GM18517 (cell line): ENCODE data around the gene SLC25A51.

Source experiments
- ATAC-seq: cut with Tn5 transposase; IDR thresholded peaks from one replicate; pipeline ENCODE4 v1.9.1; 2021; ENCODE audit warnings: mild to moderate bottlenecking, moderate library complexity; ENCODE audit not compliant: unreplicated experiment

Gene SLC25A51

GRCh38 chr9:37903647-37904444, at the start of gene SLC25A51:
Gene SLC25A51 (minus strand): TSS chr9:37904127. CDS start chr9:37888550, 15,577 bp downstream.
- peak; percentile 85 for ATAC-seq

DNA sequence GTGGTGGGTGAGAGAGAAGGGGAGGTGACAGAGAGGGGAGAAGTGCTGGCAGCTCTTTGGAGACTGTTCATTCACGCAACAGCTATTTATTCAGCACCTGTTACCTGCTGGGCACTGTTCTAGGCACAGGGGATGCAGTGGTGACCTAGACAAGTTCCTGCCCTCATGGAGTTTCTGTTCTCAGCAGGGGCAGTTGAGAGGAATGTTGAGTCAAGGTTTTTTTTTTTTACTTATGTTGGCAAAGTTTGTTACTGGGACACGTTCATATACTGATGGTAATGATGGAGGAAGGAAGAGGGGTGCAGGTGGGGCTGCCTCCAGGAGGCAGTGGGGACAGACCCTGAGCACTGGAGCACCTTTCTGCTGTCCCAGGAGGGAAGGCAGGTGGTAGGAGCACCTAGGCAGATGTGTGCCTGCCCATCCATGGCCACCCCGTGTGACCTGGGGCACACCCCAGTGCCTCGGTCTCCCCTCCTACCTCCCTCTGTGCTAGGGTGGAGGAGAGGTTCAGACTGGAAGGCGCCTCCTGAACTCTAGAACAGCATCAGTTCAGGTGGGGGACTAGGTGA, 49.4 kb upstream of the SLC25A51 start:
- ATAC-seq = no peak

GRCh38 chr9:37952731-37953130, 48.8 kb upstream of the SLC25A51 start:
- no peak for ATAC-seq

DNA sequence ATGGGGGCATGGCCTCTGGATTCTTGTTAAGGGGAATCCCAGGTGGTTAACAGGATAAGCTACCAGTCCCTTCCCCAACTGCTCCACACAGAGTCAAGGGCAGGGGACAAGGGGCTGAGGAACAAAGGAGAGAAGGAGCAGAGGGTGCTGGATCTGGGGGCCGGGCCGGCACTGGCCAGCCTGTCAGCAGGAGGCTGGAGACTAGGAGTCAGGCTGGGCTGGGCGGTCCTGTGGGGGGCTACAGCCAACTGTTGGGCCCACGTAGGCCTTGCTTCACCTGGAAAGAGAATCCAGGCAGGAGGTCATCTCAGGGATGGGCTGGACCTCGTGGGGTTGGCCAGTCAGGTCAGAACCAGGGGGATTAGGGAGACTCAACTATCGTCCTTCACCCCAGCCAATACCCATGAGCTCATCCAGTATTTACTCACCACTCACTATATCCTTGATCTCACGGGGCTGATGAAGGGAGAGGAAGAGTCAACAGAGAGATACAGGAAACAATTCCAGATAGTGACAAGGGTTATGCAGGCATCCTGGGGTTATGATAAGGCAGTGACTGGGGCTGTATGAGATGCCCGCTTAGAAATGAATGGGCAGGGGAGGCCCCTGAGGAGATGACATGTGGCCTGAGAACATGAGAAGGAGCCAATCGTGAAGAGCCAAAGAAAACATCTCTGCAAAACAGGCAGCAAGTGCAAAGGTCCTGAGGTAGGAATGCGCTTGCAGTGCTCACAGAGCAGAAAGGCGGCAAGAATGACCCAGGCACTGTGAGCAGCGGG, 47.9 kb upstream of the SLC25A51 start:
- no peak for ATAC-seq

DNA sequence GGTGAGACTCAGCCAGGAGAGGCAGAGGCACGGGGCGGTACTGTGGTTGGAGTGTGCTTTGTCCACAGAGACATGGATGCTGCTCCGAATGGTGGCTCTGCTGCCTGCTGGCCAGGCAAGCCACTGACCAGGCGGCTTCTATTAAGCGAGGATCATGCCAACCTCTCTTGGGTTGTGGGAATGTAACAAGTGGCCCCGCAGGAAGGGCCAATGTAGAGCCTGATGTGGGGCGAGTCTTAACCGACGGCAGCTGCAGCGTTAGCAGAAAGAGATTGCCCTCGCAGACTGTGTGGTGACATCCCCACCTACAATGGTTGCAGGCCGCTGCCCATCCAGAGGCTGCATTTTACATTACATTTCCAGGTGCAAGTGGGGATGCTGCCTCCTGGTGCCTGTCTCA, 46.6 kb upstream of the SLC25A51 start:
- ATAC-seq = no peak

GRCh38 chr9:37949576-37949975, 45.6 kb upstream of the SLC25A51 start:
- no peak for ATAC-seq

- ATAC-seq = no peak
Measured at GRCh38 chr9:37948417-37948980, 44.6 kb upstream of the SLC25A51 start.

DNA sequence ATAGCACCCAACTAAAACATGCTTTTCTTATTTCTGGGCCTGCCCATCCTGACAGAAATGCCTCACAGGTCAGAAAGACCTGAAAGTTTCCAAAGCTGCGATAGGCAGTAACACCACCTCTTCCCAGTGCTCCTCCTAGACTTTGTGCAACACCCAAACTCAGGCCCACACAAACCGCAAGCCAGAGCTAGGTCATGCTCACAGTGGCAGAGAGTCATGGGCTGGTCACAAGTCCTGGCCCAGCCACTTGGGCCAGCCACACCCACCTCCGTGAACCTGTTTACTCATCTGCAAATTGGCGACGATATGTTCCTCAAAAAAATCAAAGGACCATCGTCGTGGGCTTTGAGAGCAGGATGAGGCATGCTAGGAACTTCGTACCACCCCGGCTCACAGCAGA, 44.0 kb upstream of the SLC25A51 start:
- no peak for ATAC-seq

GRCh38 chr9:37947471-37947870, 43.5 kb upstream of the SLC25A51 start:
- ATAC-seq = no peak

- no peak for ATAC-seq
Measured at GRCh38 chr9:37946971-37947370, 43.0 kb upstream of the SLC25A51 start.

- no peak for ATAC-seq
Measured at GRCh38 chr9:37946041-37946440, 42.1 kb upstream of the SLC25A51 start.

DNA sequence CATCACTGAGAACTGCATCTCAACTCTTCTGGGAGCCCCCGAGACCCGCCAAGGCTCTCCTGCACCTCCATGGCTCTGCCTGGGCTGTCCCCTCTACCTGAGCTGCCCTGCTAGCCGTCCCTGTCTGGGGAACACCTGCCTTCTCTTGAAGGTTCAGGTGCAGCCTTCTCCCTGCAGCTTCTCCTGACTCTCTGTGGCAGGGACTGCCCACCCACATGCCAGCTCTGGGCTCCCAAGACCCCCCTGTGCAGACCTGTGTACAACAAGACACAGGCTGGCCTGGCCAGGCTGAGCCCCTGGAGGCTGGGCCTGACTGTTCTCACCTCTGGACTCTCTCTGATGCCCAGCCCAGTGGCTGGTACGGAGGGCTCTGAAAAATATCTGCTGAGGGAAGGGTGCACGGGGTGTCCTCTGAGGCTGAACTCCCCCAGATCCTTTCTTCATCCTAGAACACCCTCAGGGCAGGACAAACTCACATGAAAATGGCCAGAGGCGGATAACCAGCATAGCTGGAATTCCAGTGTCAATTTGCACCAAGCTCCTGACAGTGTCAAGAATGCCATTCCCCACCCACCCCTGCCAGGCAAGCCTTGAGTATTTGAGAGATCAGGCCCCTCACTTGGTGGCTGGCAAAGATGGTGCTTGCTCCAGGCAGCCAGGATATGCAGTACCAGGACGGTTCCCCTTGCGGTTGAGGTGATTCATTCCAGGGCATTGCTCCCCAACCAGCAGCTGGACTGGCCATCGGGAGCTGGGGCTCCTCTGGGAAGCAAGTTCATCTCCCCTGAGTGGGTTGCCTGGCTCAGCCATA, 40.9 kb upstream of the SLC25A51 start:
- ATAC-seq = no peak

DNA sequence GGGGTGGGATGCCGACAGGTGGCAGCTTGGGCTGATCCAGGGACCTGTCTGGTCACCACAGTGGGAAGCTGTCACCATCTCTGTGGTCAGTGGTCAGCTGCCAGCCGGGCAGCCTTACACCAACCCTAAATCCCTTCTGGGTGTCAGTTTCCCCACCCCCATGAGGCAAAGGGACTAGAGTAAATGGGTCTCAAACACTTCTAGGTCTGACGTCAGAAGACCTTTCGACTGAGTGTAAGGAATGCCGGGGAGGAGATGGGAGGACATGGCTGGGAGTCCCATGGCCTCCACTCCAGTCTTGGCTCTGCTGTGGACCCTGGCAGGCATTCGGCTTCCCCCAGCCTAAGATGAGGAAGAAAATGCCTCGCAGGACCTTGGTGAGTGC, 40.3 kb upstream of the SLC25A51 start:
- ATAC-seq = no peak

- no peak for ATAC-seq
Measured at GRCh38 chr9:37943345-37944265, 39.7 kb upstream of the SLC25A51 start.

DNA sequence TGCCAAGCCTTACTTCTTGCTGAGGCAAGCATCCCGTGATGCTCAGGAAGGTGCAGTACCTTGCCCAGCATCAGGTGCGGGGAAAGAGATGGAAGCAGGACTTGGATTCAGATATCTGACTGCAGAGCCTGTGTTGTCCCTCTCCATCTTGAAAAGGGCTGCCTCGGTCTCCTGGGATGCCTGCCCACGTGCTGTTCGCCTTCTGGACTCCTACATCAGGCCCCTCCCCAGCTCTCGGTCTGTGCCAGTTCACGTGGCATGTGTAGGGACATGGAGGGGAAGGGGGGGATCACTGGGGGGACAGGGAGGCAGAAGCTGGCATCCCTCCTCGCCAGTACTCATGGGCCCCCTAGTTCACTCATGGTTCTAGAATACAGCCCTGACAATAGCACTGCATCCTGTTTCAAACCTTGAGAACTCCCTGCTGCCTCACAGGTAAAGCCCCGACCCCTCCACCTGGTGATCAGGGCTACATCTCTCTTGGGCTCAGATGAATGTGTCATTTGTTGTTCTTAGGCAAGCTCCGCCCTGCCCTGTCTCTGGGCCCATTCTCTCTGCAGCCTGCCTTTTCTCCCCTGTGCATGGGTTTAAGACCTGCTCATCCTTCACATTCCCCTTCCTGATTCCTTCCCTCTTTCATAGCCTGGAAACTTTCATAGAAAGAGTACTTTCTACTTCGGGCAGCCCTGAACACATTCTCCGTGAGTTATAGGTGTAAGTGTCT, 38.9 kb upstream of the SLC25A51 start:
- ATAC-seq = no peak

GRCh38 chr9:37941253-37941652, 37.3 kb upstream of the SLC25A51 start:
- no peak for ATAC-seq

DNA sequence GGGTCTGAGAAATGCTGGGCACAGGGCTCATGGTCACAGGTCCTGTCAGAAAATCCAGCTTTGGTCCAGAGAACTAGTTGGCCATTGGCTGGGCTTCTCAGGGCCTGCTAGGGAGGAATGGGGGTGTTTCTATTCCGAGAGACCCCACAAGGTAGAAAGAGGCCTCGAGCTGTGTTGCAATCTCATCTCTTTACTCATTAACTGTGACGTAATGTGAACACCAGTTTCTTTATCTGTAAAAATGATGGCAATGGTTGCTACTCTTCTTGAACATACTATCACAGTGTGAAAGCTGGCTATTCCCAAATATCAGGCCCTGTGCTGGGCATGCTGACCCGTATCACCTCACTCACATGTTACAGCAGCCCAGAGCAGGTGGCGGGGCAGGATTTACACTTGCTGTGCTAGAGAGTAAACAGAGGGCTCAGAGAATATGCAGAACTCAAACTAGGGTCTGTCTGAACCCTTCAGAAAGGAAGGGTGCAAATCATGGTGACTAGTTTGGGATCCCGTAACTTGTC, 35.7 kb upstream of the SLC25A51 start:
- ATAC-seq = no peak

DNA sequence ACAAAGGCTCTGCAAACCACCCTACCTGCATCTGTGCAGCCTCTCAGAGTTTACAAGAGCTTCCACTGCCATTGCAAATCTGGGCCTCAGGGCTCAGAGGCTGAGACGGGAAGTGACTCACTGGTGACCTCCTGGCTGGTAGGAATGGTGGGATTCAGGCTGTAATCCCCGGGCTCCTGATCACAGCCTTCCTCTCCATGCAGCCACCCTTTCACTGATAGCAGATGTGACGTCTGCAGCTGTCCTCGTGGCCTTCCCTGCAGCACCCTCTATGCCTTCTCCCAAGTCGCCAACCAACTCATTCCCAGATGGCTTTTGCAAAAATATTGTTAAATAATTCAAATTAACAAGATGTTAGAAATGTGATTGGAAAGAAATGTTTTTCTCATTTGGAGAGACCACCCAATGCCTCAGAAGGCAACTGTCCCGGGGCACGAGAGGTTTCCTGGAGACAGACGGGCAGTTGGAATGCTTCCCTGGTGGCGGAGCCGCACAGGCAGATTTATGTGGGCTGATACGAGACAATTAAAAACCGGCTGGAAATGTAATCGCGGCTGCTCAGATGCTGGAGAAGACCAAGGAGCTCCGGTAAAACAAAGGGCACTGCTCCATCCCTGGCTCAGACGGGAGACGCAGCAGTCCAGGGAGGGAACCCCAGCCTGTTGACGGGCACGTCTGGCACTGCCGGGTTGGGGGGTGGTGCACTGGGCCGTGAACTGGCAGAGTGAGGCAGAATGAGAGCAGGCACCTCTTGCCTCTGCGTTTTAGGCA, 34.4 kb upstream of the SLC25A51 start:
- ATAC-seq = no peak
